HG02840 (cell line): ENCODE measurements around the gene MUC20.
"Not testable (repeated sequence)": the region's sequence is repeated elsewhere in the genome, so short reads cannot be mapped to it uniquely, and the experiment has no call there.

ENCODE experiments used
- ATAC-seq: cut with Tn5 transposase; IDR thresholded peaks from one replicate; pipeline ENCODE4 v1.9.1; 2021; ENCODE audit warnings: mild to moderate bottlenecking, moderate library complexity, moderate number of reproducible peaks; ENCODE audit not compliant: unreplicated experiment, low FRiP score

MUC20 gene

DNA sequence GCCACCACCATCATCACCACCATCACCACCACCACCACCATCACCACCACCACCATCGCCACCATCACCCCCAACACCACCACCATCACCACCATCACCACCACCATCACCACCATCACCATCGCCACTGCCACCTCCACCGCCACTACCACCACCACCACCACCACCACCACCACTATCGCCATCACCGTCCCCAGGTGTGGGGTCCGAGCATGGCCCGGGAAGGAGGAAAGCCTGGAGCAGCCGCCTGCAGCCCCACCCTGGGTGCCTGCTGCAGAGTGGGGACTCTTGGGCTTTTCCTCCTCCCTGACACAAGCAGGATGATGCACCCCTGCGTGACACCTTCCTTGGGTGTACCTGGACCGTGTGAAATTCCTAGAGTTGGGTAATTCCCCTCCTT is 47.0 kb downstream of the MUC20 start:
- no peak for ATAC-seq

DNA sequence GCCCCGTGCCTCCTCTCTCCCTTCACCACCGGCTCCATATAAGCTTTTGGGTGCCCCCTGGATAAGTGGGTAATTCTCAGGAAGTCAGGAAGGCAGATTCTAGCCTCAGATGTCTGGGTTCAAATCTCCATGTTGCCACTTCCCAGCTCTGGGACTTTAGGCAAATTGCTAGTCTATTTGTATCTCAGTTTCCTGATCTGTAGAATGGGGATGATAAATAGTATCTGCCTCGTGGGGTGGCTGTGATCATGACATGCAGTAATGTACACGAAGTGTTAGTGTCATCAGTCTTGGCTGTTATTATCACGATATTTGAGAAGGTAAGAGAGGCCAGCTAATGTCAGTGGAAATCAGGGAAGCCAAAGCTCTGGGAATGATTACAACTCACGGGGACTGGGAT is 47.6 kb downstream of the MUC20 start:
- ATAC-seq: no peak

DNA sequence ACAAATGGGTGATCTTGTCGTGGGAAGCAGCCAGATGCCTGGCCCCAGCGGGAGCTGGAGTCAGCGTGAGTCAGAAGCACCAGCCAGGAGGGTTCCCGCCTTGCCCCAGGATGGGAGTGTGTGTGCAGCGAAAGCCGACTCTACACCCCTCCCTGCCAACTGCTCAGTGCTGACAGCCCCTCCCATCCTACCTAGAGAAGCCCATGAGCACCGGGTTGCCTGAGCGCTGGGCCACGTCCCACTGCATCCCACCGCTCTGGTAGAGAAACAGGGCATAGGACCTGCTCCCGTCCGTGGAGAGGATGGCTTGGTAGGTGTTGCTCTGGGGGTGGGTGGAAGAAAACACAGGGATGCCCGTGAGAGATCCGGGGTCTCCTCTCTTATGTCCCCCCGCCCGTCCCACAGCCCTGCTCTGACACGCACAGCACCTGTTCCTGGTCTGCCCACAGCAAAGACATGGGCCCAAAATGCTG is 48.1 kb downstream of the MUC20 start:
- no peak for ATAC-seq

DNA sequence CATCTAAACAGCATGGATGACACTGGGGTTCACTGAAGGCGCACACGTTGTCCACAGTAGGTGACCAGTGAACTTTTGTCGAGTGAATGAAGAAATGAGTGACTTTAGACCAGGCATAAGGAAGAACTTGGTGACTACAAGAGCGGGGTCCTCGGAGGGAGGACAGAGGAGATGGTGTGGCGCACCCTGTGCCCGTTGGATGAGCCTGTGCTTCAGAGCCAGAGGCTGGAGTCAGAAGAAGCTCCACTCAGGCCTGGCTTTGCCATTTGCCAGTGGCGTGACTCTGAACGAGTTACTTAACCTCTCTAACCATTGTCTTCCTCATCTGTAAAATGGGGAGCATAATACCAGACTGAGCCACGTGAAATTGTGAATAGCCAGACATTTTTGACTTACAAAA is 48.8 kb downstream of the MUC20 start:
- ATAC-seq: no peak

DNA sequence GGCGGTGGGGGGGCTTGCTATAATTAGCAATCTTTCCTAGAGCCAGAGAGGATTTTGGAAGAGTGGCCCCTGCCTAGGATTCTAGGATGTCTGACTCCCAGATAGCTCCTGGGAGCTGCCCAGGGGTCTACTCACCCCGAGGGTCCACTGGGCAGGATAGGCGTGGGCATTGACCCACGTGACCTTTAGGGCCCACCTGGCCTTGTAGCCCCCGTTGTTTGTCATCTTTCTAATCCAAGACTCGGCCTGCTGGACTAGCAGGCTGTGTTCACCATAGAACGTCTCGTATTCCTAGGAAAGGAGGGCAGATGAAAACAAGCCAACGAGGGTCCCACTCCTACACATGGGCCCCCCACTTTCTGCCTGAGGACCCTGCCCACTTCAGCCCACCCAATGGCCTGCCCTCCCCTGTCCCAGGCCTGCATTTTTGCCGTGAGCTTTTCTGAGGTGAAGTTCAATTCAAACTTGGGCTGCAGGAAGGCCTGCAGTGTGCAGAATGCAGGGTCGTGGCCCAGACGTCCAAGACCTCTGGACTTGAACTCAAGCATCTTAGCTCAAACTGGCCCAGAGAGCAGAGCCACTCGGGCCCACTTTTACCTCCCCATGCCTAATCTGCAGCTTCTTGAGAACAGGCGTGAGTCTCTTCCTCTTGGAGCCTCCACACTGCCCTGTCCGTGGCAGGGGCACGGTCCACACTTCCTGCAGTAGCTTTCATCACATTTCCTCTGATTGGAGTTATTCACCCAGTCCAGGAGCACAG is 49.5 kb downstream of the MUC20 start:
- no peak for ATAC-seq

DNA sequence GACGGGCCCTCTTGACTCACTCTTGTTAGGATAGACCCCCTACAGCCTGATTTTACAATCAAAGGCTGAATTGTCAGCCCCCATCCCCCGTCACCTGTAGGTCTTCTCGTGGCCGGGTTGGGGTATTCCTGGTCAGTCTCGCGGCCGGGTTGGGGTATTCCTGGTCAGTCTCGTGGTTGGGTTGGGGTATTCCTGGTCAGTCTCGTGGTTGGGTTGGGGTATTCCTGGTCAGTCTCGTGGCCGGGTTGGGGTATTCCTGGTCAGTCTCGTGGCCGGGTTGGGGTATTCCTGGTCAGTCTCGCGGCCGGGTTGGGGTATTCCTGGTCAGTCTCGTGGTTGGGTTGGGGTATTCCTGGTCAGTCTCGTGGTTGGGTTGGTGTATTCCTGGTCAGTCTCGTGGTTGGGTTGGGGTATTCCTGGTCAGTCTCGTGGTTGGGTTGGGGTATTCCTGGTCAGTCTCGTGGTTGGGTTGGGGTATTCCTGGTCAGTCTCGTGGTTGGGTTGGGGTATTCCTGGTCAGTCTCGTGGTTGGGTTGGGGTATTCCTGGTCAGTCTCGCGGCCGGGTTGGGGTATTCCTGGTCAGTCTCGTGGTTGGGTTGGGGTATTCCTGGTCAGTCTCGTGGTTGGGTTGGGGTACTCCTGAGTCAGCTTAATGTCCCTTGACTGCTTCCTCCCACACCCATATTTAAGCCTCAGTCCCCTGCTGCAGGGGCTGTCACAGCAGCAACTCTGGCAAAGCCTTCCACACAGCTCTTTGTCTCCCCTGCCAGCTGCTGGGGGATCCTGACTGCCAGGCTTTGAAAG is 50.3 kb downstream of the MUC20 start:
- ATAC-seq: not testable (repeated sequence)

DNA sequence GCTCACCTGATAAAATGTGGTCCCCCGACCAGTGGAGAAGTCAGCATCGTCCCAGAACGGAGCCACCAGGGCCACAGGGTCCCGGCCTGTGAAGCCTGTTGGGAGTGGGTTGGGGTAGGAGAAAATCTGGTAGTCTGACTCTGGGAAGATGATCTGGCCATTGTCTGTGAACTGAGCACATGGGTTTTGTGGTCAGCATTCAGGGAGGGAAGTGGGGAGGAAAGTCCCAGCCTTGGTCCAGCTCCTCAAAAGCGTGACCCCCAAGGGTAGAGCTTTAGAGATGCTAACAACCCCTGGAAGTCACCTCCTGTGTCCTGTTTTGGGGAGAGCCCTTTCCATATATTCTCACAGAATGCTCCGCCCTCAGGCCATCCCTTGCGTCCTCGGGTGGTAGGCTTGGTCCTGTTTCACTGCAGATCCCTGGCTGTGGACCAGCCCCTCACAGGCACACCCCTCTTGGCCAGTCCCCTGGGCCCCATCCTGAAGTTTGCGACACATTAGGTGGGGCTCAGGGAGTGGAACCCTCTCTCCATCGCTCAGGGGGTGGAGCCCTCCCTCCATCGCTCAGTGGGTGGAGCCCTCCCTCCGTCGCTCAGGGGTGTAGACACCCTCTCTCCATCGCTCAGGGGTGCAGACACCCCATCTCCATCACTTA is 51.0 kb downstream of the MUC20 start:
- ATAC-seq: no peak

DNA sequence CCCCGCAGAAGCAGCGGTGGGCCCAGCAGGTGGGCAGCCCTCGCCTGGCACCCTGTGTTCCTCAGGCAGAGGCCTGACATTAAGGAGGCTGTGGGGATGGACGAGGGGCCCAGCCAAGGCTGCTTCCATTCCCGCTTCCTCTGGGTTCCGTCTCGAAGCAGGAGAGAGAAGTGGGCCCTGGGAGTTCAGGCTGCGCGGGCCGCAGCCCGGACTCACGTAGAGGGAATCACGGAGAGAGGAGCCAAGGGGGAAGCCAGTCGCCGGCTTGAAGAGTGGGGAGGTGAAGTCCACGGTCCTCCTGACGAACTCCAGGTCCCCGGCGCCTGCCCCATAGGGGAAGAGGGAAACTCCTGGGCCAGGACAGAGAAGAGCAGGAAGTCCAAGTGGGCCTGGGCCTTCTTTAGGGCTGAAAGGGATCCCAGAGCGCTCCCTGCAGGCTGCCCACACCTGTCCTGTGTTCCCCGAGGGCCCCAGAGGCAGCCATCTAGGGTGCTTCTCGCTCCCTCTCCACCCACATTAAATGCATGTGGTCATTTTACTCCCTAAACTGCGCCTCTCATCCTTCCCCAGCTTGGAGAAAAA is 53.3 kb downstream of the MUC20 start:
- ATAC-seq: no peak

DNA sequence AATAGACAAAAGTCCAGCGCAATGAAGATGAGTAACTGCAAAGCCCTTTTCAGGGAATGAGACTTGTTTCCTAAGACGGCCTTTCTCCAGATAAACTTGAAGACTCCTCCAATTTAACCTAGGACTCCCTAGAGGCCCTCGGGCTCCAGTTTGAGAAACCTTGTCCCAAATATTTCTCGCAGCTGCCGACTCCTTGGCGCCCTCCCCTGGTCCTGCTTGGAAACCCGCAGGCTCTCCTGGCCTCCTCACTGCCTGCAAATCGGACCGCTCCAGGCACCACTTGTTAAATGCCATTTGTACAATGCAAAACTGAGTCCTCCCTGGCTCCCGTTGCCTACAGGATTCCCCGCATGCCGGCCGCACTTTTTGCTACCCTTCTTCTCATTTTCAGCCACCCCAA is 54.1 kb downstream of the MUC20 start:
- no peak for ATAC-seq

DNA sequence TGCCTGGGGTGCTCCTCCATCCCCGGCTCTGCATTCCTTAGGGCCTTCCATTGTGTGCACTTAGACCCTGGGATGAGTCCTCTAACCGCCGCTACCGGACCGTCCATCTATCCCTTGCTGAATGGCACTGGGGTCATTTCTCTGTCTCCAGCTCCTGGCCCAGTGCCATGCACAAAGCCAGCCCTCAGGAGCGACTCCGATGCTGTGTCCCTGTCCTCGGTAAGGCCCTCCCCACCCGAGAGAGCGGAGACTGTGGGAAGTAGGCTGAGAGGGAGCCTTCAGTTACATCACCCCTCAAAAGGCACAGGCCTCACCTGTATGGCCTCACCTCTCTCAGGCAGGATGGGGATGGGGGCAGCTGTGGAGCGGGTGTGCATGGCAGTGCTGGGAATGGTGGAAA is 57.2 kb downstream of the MUC20 start:
- ATAC-seq: no peak

DNA sequence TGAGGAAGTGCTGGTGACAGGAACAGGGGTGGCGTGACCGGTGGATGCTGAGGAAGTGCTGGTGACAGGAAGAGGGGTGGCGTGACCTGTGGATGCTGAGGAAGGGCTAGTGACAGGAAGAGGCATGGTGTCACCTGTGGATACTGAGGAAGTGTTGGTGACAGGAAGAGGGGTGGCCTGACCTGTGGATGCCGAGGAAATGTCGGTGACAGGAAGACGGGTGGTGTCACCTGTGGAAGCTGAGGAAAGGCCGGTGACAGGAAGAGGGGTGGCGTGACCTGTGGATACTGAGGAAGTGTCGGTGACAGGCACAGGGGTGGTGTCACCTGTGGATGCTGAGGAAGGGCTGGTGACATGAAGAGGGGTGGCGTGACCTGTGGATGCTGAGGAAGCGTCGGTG is 60.5 kb downstream of the MUC20 start:
- ATAC-seq: not testable (repeated sequence)
